ENCODE data around the gene CDYL2. TPM values are rescaled to one million over a fixed set of nuclear protein-coding genes. Genes with fewer than 3 reads are reported as not detected.

Gene CDYL2
- total RNA-seq, 1 donor from 2014 or later: 2.9 TPM

DNA sequence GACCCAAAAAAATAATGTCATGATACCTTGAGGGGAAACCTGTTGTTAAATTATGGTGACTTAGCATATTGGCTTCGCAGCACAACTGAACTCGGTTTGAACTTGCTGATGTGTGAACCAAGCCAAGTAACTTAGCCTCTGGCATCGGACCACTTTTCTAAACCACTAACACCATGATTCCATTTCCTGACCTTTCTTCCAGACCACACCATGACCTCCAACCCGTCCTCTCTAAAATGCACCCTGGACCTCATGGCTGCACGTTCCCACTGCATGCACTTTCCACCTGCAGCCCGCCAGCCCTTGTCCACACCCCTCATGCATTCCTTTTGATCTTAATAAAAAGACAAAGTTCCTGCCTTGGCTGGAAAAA lies 234.3 kb downstream of the CDYL2 start:
- Histone ChIP-seq H3K27ac (no peak overlapping the region), H3K27me3 (no peaks in the 10 kb centered on the region), H3K4me1 (no peaks in the 10 kb centered on the region), H3K36me3 (no peaks in the 10 kb centered on the region), H3K9me3 (no peaks in the 10 kb centered on the region), H3K4me3 (no peak overlapping the region)
- no peak for DNase-seq (ENCODE audit: extremely low spot score in 2 of 2)
- TF ChIP-seq POLR2AphosphoS5 (IDR thresholded peaks at IDR 0.05; ENCODE audit: insufficient read depth in 1 of 2, low read depth in 1 of 2) (no peak), POLR2A (IDR thresholded peaks at IDR 0.05) (no peak)
- TF ChIP-seq, protein P1, sequence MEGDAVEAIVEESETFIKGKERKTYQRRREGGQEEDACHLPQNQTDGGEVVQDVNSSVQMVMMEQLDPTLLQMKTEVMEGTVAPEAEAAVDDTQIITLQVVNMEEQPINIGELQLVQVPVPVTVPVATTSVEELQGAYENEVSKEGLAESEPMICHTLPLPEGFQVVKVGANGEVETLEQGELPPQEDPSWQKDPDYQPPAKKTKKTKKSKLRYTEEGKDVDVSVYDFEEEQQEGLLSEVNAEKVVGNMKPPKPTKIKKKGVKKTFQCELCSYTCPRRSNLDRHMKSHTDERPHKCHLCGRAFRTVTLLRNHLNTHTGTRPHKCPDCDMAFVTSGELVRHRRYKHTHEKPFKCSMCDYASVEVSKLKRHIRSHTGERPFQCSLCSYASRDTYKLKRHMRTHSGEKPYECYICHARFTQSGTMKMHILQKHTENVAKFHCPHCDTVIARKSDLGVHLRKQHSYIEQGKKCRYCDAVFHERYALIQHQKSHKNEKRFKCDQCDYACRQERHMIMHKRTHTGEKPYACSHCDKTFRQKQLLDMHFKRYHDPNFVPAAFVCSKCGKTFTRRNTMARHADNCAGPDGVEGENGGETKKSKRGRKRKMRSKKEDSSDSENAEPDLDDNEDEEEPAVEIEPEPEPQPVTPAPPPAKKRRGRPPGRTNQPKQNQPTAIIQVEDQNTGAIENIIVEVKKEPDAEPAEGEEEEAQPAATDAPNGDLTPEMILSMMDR (IDR thresholded peaks at IDR 0.05): no peak
- intact Hi-C loops (cut with DNase I): no loop called here

DNA sequence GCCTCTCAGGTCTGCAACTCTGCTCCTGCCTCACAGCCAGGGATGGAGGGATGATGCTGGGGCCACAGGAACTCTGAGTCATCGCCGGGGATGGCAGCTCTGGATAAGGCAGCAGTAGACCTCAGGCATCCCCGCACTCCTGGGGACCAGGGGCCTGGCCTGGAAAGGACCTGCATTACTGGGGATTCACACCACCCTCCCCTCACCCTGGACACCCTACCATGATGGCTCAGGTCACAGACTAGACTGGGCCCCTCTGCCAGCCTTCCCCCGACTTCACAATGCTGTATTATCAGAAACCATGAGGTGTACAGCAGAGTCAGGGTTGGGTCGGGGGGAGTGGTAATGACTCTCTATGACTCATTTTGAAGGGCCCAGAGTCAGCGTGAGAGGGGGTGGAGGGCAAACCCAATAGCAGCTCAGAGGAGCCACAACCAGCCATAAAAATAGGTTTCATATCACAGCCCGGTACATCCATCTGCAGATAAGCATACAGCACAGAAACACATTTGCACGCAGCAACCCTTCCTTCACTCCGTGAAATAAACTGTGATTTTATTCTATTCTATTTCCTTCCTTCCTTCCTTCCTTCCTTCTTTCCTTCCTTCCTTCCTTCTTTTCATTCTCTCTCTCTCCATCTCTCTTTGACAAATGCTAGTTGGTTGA lies 234.8 kb downstream of the CDYL2 start:
- TF ChIP-seq POLR2A (IDR thresholded peaks at IDR 0.05): no peak
- TF ChIP-seq, protein P1 (IDR thresholded peaks at IDR 0.05): no peak
- TF ChIP-seq POLR2AphosphoS5 (IDR thresholded peaks at IDR 0.05; ENCODE audit: insufficient read depth in 1 of 2, low read depth in 1 of 2): no peak
- no peaks in the 10 kb centered on the region for H3K9me3 ChIP-seq
- intact Hi-C loops (cut with DNase I): no loop called here
- H3K27me3 ChIP-seq: no peaks in the 10 kb centered on the region
- no peak overlapping the region for H3K27ac ChIP-seq
- H3K4me3 ChIP-seq: no peak overlapping the region
- no peaks in the 10 kb centered on the region for H3K4me1 ChIP-seq
- no peak for DNase-seq (ENCODE audit: extremely low spot score in 2 of 2)
- H3K36me3 ChIP-seq: no peaks in the 10 kb centered on the region

DNA sequence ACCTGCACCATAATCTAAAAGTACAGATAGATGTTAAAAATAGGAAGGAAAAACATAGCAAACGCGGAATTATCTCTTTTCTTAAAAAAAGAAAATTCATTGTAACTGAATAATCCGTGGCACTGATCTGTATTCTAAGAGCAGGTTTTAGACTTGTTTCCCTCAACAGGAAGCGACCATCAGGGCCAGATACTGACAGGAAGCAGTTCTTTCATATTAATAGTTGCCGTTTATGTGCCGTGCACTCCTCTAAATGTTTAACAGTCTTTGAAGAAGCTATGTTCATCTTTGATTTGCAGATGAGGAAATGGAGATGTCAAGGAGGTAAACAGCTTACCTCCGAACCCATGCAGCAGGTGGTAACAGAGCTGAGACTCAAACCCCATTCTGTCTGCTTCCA lies 240.0 kb downstream of the CDYL2 start:
- TF ChIP-seq POLR2AphosphoS5 (IDR thresholded peaks at IDR 0.05; ENCODE audit: insufficient read depth in 1 of 2, low read depth in 1 of 2): no peak
- intact Hi-C loops (cut with DNase I): no loop called here
- no peak for DNase-seq (ENCODE audit: extremely low spot score in 2 of 2)
- H3K27me3 ChIP-seq: no peaks in the 10 kb centered on the region
- no peak overlapping the region for H3K27ac ChIP-seq
- H3K36me3 ChIP-seq: no peaks in the 10 kb centered on the region
- no peak overlapping the region for H3K4me3 ChIP-seq
- H3K4me1 ChIP-seq: no peaks in the 10 kb centered on the region
- H3K9me3 ChIP-seq: no peaks in the 10 kb centered on the region

DNA sequence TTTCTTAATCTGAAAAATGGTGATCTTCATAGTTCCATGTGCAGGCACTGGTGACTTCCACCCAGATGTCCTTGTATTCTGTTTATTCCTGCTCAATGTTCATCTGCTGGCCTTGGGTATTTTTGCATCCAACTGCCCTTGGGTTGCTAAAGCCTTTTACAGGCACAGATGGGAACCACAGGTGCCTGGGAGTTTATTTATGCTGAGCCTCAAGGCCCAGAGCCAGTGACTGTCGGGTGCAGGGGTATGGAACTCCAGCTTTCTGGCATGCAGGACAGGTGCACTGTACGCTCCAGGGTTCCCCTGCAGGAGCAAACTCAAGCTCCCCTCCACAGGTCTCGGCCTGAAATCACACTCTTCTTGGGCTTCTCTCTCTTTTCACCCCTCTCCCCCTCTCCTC lies 241.3 kb downstream of the CDYL2 start:
- Histone ChIP-seq H3K9me3 (no peaks in the 10 kb centered on the region), H3K27ac (no peak overlapping the region), H3K27me3 (no peaks in the 10 kb centered on the region), H3K4me1 (no peaks in the 10 kb centered on the region), H3K36me3 (no peaks in the 10 kb centered on the region), H3K4me3 (no peak overlapping the region)
- no peak for DNase-seq (ENCODE audit: extremely low spot score in 2 of 2)
- intact Hi-C loops (cut with DNase I): no loop called here
- TF ChIP-seq, protein P1 (IDR thresholded peaks at IDR 0.05): no peak
- TF ChIP-seq POLR2AphosphoS5 (IDR thresholded peaks at IDR 0.05; ENCODE audit: insufficient read depth in 1 of 2, low read depth in 1 of 2): no peak
- no peak for TF ChIP-seq POLR2A (IDR thresholded peaks at IDR 0.05)

DNA sequence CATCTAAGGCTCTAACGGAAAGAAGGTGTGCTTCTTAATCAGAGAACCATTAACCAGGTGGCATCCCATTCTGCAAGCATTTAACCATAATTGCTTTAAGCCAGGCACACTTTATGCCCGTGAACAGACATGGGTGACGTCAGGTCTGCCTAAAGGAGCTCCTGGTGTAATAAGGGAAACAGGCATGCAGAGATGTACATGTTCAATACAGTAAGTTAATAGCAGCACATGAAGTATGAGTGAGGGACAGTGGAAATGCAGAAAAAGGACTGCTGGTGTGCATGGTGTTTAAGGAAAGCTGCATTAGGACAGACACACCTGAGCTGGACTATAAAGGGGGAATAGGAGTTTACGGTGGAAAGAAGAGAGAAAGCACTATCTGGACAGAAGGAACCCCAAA lies 245.0 kb downstream of the CDYL2 start:
- Histone ChIP-seq H3K36me3 (no peaks in the 10 kb centered on the region), H3K9me3 (no peaks in the 10 kb centered on the region), H3K4me1 (no peaks in the 10 kb centered on the region), H3K27ac (no peak overlapping the region), H3K27me3 (no peaks in the 10 kb centered on the region), H3K4me3 (no peak overlapping the region)
- no peak for TF ChIP-seq POLR2AphosphoS5 (IDR thresholded peaks at IDR 0.05; ENCODE audit: insufficient read depth in 1 of 2, low read depth in 1 of 2)
- TF ChIP-seq, protein P1 (IDR thresholded peaks at IDR 0.05): no peak
- TF ChIP-seq POLR2A (IDR thresholded peaks at IDR 0.05): no peak
- DNase-seq (ENCODE audit: extremely low spot score in 2 of 2): no peak
- intact Hi-C loops (cut with DNase I): no loop called here
